Calu3 (cell line): ENCODE results near the gene EN2. TPM values are rescaled to one million over a fixed set of nuclear protein-coding genes. Genes with fewer than 3 reads are reported as not detected.

Experiments
- BruUV-seq: library from RNA; stranded (reverse); fragments of 400-500 nt; replicated peaks from 2 replicates; lab custom pipeline; 2021; lab: Mats Ljungman, UMichigan
- CTCF ChIA-PET: fragments of 300-600 bp; sonication (Branson Sonifier 250); formaldehyde crosslinking; loops from one replicate; lab custom pipeline; 2022; ENCODE audit warnings: antibody characterized with exemption; lab: Charles Lee
- DNase-seq: peaks from one replicate; pipeline ENCODE4 v3.0.0; 2022
- H3K27ac Mint-ChIP-seq: one replicate; pipeline ENCODE4 v1.8.0; 2022; ENCODE audit warnings: mixed read lengths; ENCODE audit not compliant: unreplicated experiment
- H3K27me3 Mint-ChIP-seq: one replicate; pipeline ENCODE4 v1.8.0; 2022; ENCODE audit warnings: mixed read lengths; ENCODE audit not compliant: unreplicated experiment
- H3K36me3 Mint-ChIP-seq: one replicate; pipeline ENCODE4 v1.8.0; 2022; ENCODE audit warnings: mild to moderate bottlenecking, moderate library complexity, mixed read lengths; ENCODE audit not compliant: insufficient read depth, unreplicated experiment
- H3K4me1 Mint-ChIP-seq: one replicate; pipeline ENCODE4 v1.8.0; 2022; ENCODE audit warnings: mild to moderate bottlenecking, low read depth, mixed read lengths; ENCODE audit not compliant: unreplicated experiment
- H3K4me3 Mint-ChIP-seq: one replicate; pipeline ENCODE4 v1.8.0; 2022; ENCODE audit warnings: mild to moderate bottlenecking, low read depth, moderate library complexity, mixed read lengths; ENCODE audit not compliant: unreplicated experiment
- H3K9me3 Mint-ChIP-seq: one replicate; pipeline ENCODE4 v1.8.0; 2022; ENCODE audit warnings: low read depth, mixed read lengths; ENCODE audit not compliant: unreplicated experiment
- intact Hi-C: fragments of 100-400 bp; cut with micrococcal nuclease; formaldehyde crosslinking; loops from one replicate; pipeline ENCODE4 v1.10.0; 2022; ENCODE audit not compliant: unreplicated experiment
- total RNA-seq: library from RNA; stranded (reverse); gene quantifications from 2 replicates; pipeline ENCODE4 v1.2.3, GENCODE V29; 2022
- TF ChIP-seq, protein P1 (sequence below): fragments of 200-600 bp; IDR thresholded peaks from one replicate; pipeline ENCODE4 v1.8.0; 2022; ENCODE audit warnings: antibody characterized with exemption; ENCODE audit not compliant: unreplicated experiment

Gene EN2
- total RNA-seq, 1 experiment from 2014 or later = 3.2 TPM

DNA sequence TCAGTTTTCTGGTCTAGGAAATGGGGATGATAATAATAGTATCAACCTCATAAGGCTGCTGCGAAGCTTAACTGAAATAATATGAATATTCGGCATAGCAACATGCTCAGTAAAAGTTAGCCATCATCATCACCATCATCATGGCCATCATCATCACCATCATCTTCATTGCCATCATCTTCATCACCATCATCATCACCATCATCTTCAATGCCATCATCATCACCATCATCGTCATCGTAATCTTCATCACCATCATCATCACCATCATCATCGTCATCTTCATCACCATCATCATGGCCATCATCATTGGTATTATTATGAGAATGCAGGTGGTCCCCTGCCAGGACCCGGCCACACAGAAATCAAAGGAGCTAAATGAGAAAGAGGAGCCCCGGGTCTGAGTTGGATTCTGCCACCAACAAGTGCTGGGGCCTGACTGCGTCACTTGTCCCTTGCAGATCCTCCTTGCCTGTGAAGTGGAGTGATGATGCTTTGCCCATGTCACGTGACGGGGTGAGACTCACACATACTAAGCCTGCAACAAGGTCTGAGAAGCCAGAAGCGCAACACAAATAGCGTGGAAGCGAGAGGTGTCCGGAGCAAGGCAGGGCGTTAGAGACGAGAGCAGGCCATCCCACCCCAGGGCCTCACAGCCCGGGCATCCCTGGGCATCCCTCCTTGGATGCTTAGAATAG, 46.1 kb upstream of the EN2 start:
- no peaks in the 10 kb centered on the region for H3K36me3 Mint-ChIP-seq
- CTCF ChIA-PET = no interaction called here
- H3K27ac Mint-ChIP-seq = no peak overlapping the region
- TF ChIP-seq, protein P1, sequence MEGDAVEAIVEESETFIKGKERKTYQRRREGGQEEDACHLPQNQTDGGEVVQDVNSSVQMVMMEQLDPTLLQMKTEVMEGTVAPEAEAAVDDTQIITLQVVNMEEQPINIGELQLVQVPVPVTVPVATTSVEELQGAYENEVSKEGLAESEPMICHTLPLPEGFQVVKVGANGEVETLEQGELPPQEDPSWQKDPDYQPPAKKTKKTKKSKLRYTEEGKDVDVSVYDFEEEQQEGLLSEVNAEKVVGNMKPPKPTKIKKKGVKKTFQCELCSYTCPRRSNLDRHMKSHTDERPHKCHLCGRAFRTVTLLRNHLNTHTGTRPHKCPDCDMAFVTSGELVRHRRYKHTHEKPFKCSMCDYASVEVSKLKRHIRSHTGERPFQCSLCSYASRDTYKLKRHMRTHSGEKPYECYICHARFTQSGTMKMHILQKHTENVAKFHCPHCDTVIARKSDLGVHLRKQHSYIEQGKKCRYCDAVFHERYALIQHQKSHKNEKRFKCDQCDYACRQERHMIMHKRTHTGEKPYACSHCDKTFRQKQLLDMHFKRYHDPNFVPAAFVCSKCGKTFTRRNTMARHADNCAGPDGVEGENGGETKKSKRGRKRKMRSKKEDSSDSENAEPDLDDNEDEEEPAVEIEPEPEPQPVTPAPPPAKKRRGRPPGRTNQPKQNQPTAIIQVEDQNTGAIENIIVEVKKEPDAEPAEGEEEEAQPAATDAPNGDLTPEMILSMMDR = no peak
- H3K4me3 Mint-ChIP-seq = no peak overlapping the region
- intact Hi-C loops = loop anchor here (5.0 kb wide), 2 partner anchors 120 to 355 kb away; no protein-coding TSS in a partner anchor
- no peak for DNase-seq
- H3K27me3 Mint-ChIP-seq = peaks cover 71% of the 10 kb centered on the region
- no TSS peak for BruUV-seq
- H3K4me1 Mint-ChIP-seq = no peaks in the 10 kb centered on the region
- no peaks in the 10 kb centered on the region for H3K9me3 Mint-ChIP-seq

DNA sequence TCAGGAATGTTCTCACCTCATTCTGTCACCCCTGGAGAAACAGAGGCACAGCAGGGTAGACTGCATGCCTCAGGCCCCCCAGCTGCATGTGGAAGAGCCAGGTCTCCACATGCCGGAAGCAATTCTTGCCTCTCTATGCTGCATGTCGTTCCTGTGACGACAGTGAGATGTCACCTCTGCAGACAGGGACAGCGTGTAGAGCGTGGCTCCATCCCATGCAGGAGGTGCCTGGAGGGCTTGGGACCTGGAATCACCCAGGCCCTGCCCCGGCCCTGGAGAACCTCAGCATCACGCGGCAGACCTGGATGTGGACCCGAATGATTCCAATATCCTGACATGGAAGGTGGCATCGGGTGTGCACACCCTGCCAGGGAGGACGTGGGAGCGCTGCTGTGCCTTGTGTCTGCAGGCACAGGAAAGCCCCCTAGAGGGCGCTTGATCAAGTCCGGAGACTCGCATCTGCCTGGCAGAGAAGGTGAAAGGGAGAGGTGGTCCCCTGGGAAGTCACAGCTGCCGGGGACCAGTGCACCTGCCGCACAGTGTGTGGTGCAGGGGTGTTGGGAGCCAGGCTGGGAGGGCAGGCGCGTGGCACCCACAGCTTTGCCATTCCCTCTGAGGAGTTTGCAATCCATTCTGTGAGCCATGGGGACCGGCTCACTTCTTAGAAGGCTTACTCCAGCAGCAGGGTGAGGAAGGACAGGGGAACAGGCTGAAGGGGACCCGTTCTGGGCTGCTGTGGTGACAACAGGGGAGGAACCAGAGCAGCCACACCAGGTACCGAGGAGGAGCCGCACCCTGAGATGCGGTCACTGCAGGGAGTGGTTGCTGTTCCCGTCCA, 45.3 kb upstream of the EN2 start:
- peak; percentile 77 for DNase-seq
- intact Hi-C loops = loop anchor here (5.0 kb wide), 2 partner anchors 120 to 355 kb away; no protein-coding TSS in a partner anchor
- BruUV-seq = no TSS peak
- TF ChIP-seq, protein P1 = peak; percentile 86
- Mint-ChIP-seq H3K27me3 (peaks cover 73% of the 10 kb centered on the region), H3K36me3 (no peaks in the 10 kb centered on the region), H3K4me1 (no peaks in the 10 kb centered on the region), H3K9me3 (no peaks in the 10 kb centered on the region), H3K4me3 (no peak overlapping the region), H3K27ac (no peak overlapping the region)
- CTCF ChIA-PET = no interaction called here

DNA sequence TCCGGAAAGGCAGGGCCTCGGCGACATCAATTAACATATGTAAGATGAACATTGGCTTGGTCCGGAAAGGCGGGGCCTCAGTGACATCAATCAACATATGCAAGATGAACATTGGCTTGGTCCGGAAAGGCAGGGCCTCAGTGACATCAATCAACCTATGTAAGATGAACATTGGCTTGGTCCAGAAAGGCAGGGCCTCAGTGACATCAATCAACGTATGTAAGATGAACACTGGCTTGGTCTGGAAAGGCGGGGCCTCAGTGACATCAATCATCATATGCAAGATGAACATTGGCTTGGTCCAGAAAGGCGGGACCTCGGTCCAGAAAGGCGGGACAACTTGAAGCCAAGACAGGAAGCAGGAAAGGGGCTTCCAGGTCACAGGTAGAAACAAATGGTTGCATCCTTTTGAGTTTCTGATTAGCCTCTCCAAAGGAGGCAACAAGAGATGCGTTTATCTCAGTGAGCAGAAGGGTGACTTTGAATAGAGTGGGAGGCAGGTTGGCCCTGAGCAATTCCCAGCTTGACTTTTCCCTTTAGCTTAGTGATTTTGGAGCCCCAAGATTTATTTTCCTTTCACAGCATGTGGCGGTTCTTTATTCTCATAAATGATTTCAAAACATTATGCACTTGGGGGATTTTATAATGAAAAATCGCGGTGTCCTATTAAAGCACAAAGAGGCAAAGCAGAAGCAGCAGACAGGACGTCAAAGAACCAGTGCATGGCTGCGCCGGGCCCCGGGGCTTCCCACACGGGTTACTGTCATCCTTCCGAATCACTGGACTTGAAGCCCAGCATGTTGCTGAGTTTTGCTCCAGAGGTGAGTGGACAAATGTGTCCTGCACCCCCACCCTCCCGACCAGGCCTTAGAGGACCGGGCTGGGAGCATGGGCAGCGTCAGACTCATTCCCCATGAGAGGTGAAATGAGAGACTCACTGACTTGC, 43.1 kb upstream of the EN2 start:
- intact Hi-C loops = loop anchor here (5.0 kb wide), 2 partner anchors 117 to 352 kb away; no protein-coding TSS in a partner anchor
- Mint-ChIP-seq H3K36me3 (no peaks in the 10 kb centered on the region), H3K9me3 (no peaks in the 10 kb centered on the region), H3K4me3 (no peak overlapping the region), H3K27me3 (peaks cover 82% of the 10 kb centered on the region), H3K27ac (no peak overlapping the region), H3K4me1 (no peaks in the 10 kb centered on the region)
- CTCF ChIA-PET = no interaction called here
- TF ChIP-seq, protein P1 = no peak
- no peak for DNase-seq
- BruUV-seq = no TSS peak
